ENCODE measurements around the gene VCAM1.

VCAM1 gene, protein sequence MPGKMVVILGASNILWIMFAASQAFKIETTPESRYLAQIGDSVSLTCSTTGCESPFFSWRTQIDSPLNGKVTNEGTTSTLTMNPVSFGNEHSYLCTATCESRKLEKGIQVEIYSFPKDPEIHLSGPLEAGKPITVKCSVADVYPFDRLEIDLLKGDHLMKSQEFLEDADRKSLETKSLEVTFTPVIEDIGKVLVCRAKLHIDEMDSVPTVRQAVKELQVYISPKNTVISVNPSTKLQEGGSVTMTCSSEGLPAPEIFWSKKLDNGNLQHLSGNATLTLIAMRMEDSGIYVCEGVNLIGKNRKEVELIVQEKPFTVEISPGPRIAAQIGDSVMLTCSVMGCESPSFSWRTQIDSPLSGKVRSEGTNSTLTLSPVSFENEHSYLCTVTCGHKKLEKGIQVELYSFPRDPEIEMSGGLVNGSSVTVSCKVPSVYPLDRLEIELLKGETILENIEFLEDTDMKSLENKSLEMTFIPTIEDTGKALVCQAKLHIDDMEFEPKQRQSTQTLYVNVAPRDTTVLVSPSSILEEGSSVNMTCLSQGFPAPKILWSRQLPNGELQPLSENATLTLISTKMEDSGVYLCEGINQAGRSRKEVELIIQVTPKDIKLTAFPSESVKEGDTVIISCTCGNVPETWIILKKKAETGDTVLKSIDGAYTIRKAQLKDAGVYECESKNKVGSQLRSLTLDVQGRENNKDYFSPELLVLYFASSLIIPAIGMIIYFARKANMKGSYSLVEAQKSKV

DNA sequence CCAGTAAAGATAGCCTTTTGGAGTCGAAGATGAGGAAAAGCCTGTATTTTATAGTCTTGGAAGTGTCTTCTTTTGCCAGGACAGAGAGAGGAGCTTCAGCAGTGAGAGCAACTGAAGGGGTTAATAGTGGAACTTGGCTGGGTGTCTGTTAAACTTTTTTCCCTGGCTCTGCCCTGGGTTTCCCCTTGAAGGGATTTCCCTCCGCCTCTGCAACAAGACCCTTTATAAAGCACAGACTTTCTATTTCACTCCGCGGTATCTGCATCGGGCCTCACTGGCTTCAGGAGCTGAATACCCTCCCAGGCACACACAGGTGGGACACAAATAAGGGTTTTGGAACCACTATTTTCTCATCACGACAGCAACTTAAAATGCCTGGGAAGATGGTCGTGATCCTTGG lies at the start of gene VCAM1:
VCAM1 (plus strand) TSS at position 253 of the 400 bp plus-strand sequence; CDS start at position 372, 119 bp downstream.
- no peaks in the 10 kb centered on the region for H4K20me1 ChIP-seq (ENCODE audit: low read depth, low read length)
- H3K36me3 ChIP-seq (ENCODE audit: low read length): no peaks in the 10 kb centered on the region
- H3K27me3 ChIP-seq (ENCODE audit: low read length): no peaks in the 10 kb centered on the region
- no peaks in the 10 kb centered on the region for H3K9me2 ChIP-seq (replicated peaks; ENCODE audit: insufficient read depth, low read length)
- no peak within 1 kb of the TSS for H3K27ac ChIP-seq (ENCODE audit: low read depth, low read length)
- no peak within 1 kb of the TSS for H2AFZ ChIP-seq (ENCODE audit: low read depth, low read length, severe bottlenecking)
- no peaks in the 10 kb centered on the region for H3K79me2 ChIP-seq (ENCODE audit: insufficient read depth, low read length)
- TF ChIP-seq EZH2phosphoT487 (conservative IDR thresholded peaks at IDR 0.05; ENCODE audit: low read length): no peak
- TF ChIP-seq, protein P1, sequence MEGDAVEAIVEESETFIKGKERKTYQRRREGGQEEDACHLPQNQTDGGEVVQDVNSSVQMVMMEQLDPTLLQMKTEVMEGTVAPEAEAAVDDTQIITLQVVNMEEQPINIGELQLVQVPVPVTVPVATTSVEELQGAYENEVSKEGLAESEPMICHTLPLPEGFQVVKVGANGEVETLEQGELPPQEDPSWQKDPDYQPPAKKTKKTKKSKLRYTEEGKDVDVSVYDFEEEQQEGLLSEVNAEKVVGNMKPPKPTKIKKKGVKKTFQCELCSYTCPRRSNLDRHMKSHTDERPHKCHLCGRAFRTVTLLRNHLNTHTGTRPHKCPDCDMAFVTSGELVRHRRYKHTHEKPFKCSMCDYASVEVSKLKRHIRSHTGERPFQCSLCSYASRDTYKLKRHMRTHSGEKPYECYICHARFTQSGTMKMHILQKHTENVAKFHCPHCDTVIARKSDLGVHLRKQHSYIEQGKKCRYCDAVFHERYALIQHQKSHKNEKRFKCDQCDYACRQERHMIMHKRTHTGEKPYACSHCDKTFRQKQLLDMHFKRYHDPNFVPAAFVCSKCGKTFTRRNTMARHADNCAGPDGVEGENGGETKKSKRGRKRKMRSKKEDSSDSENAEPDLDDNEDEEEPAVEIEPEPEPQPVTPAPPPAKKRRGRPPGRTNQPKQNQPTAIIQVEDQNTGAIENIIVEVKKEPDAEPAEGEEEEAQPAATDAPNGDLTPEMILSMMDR (IDR thresholded peaks at IDR 0.05; ENCODE audit: insufficient read depth, low read length, poor library complexity, severe bottlenecking): no peak
- H3K4me2 ChIP-seq (ENCODE audit: low read depth, low read length, poor library complexity, severe bottlenecking): no peak within 1 kb of the TSS
- H3K9me3 ChIP-seq (ENCODE audit: insufficient read depth, low read length): no peaks in the 10 kb centered on the region
- no peak within 1 kb of the TSS for H3K4me3 ChIP-seq (ENCODE audit: insufficient read depth, low read length, poor library complexity, severe bottlenecking)
- no peaks in the 10 kb centered on the region for H3F3A ChIP-seq (ENCODE audit: insufficient read depth)
- no peak within 1 kb of the TSS for H3K9ac ChIP-seq (ENCODE audit: low read length)

DNA sequence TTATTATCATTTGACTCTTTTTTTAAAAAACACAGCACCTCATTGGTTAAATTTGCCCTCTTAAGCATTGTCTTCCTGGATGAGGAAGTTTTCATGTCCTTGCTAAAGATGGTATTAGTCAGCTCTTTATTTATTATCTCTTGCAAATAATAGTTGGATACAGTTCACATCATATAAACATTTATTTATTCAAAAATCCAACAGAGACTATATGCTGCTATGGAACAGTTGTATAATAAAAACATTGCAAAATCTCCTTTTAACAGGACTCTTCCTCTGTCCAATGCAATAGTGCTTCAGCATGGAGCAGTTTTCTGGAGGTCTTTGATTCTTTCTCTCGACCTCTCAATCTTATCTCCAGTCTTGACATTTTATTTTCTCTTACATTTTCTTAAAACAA lies 49.5 kb upstream of the VCAM1 start:
- H3K36me3 ChIP-seq (ENCODE audit: low read length): no peaks in the 10 kb centered on the region
- no peak overlapping the region for H3K4me3 ChIP-seq (ENCODE audit: insufficient read depth, low read length, poor library complexity, severe bottlenecking)
- no peaks in the 10 kb centered on the region for H3K9me2 ChIP-seq (replicated peaks; ENCODE audit: insufficient read depth, low read length)
- H3F3A ChIP-seq (ENCODE audit: insufficient read depth): no peaks in the 10 kb centered on the region
- no peaks in the 10 kb centered on the region for H3K27me3 ChIP-seq (ENCODE audit: low read length)
- H3K9ac ChIP-seq (ENCODE audit: low read length): no peak overlapping the region
- TF ChIP-seq EZH2phosphoT487 (conservative IDR thresholded peaks at IDR 0.05; ENCODE audit: low read length): no peak
- TF ChIP-seq, protein P1 (IDR thresholded peaks at IDR 0.05; ENCODE audit: insufficient read depth, low read length, poor library complexity, severe bottlenecking): no peak
- H3K79me2 ChIP-seq (ENCODE audit: insufficient read depth, low read length): no peaks in the 10 kb centered on the region
- no peaks in the 10 kb centered on the region for H4K20me1 ChIP-seq (ENCODE audit: low read depth, low read length)
- H3K27ac ChIP-seq (ENCODE audit: low read depth, low read length): no peak overlapping the region
- H3K9me3 ChIP-seq (ENCODE audit: insufficient read depth, low read length): no peaks in the 10 kb centered on the region
- H2AFZ ChIP-seq (ENCODE audit: low read depth, low read length, severe bottlenecking): no peak overlapping the region
- H3K4me2 ChIP-seq (ENCODE audit: low read depth, low read length, poor library complexity, severe bottlenecking): no peak overlapping the region

DNA sequence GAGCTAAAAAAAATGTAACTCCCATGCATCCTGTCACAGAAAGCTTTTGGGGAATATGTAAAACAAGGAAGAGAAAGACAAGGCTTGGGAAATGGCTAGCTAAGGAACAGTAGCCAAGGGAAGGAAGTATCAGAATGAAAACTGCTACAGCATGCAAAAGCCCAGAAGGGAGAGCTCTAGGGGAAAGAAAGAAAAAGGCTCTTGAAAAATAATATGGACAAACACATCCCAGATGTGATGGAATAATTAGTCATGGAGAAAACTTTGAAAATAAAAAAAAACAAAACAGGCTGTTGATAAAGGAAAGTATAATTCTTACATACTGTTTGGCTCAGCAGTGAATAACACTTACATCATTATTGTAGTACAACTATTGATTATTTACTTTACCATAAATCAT lies 47.9 kb upstream of the VCAM1 start:
- Histone ChIP-seq H3F3A (ENCODE audit: insufficient read depth) (no peaks in the 10 kb centered on the region), H4K20me1 (ENCODE audit: low read depth, low read length) (no peaks in the 10 kb centered on the region), H3K4me3 (ENCODE audit: insufficient read depth, low read length, poor library complexity, severe bottlenecking) (no peak overlapping the region), H3K27ac (ENCODE audit: low read depth, low read length) (no peak overlapping the region), H3K9me2 (replicated peaks; ENCODE audit: insufficient read depth, low read length) (no peaks in the 10 kb centered on the region), H3K9ac (ENCODE audit: low read length) (no peak overlapping the region), H3K79me2 (ENCODE audit: insufficient read depth, low read length) (no peaks in the 10 kb centered on the region), H3K27me3 (ENCODE audit: low read length) (no peaks in the 10 kb centered on the region), H2AFZ (ENCODE audit: low read depth, low read length, severe bottlenecking) (no peak overlapping the region), H3K9me3 (ENCODE audit: insufficient read depth, low read length) (no peaks in the 10 kb centered on the region), H3K36me3 (ENCODE audit: low read length) (no peaks in the 10 kb centered on the region), H3K4me2 (ENCODE audit: low read depth, low read length, poor library complexity, severe bottlenecking) (no peak overlapping the region)
- no peak for TF ChIP-seq EZH2phosphoT487 (conservative IDR thresholded peaks at IDR 0.05; ENCODE audit: low read length)
- TF ChIP-seq, protein P1 (IDR thresholded peaks at IDR 0.05; ENCODE audit: insufficient read depth, low read length, poor library complexity, severe bottlenecking): no peak

Measured in SU-DHL-6 (cell line).